ENCODE data around the gene C19orf47.

The C19orf47 gene

GRCh38 chr19:40383668-40384248, 35.6 kb upstream of the C19orf47 start:
- no peak for TF ChIP-seq CTCF (IDR thresholded peaks at IDR 0.05; ENCODE audit: borderline replicate concordance, insufficient read depth, low read depth, low read length)
- no peak overlapping the region for H3K4me3 ChIP-seq (ENCODE audit: low read depth, low read length)

- TF ChIP-seq CTCF (IDR thresholded peaks at IDR 0.05; ENCODE audit: borderline replicate concordance, insufficient read depth, low read depth, low read length): no peak
- H3K4me3 ChIP-seq (ENCODE audit: low read depth, low read length): no peak overlapping the region
Observed at GRCh38 chr19:40381321-40381720, 33.1 kb upstream of the C19orf47 start.

GRCh38 chr19:40380199-40381037, 32.2 kb upstream of the C19orf47 start:
- TF ChIP-seq CTCF (IDR thresholded peaks at IDR 0.05; ENCODE audit: borderline replicate concordance, insufficient read depth, low read depth, low read length): no peak
- no peak overlapping the region for H3K4me3 ChIP-seq (ENCODE audit: low read depth, low read length)

- no peak for TF ChIP-seq CTCF (IDR thresholded peaks at IDR 0.05; ENCODE audit: borderline replicate concordance, insufficient read depth, low read depth, low read length)
- no peak overlapping the region for H3K4me3 ChIP-seq (ENCODE audit: low read depth, low read length)
Observed at GRCh38 chr19:40379446-40380198, 31.4 kb upstream of the C19orf47 start.

- TF ChIP-seq CTCF (IDR thresholded peaks at IDR 0.05; ENCODE audit: borderline replicate concordance, insufficient read depth, low read depth, low read length): no peak
- H3K4me3 ChIP-seq (ENCODE audit: low read depth, low read length): no peak overlapping the region
Observed at GRCh38 chr19:40378509-40378908, 30.3 kb upstream of the C19orf47 start.

GRCh38 chr19:40377876-40378385, 29.7 kb upstream of the C19orf47 start:
- no peak for TF ChIP-seq CTCF (IDR thresholded peaks at IDR 0.05; ENCODE audit: borderline replicate concordance, insufficient read depth, low read depth, low read length)
- no peak overlapping the region for H3K4me3 ChIP-seq (ENCODE audit: low read depth, low read length)

Measured in GM12875 (cell line).